HG03066 (cell line): ENCODE measurements around the gene ECE1.

ENCODE experiments used
- ATAC-seq: cut with Tn5 transposase; IDR thresholded peaks from one replicate; pipeline ENCODE4 v1.9.1; 2021; ENCODE audit warnings: low read depth; ENCODE audit not compliant: unreplicated experiment

The ECE1 gene

GRCh38 chr1:21270086-21270689 lies 20.1 kb downstream of the ECE1 start:
- no peak for ATAC-seq

DNA sequence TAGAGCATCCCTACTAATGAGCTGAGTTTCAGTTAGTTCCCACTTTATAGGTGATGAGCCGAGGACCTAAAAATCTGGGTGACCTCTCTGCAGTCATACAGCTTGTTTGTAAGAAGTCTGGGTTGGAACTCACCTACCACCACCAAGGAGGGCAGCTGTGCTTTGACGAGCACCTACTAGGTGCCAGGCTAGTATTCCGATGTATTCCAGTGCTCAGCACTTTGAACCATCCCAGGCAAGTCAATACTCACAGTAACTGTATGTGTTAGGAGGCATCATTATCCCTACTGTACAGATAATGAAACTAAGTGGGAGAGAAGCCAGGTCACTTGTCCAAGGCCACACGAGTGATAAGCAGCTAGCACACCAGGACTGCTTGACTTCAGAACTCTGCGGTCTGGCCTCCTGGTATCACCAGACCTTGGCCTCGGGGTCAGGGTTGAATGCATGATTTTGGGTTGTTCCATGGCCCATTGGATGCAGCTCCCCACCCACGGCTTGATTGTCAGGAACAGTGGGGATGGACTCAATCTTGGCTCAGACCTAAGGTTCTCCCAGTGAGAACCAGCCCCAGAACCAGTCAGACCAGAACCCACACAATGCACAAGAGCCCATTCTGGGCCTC lies 20.7 kb downstream of the ECE1 start:
- no peak for ATAC-seq

DNA sequence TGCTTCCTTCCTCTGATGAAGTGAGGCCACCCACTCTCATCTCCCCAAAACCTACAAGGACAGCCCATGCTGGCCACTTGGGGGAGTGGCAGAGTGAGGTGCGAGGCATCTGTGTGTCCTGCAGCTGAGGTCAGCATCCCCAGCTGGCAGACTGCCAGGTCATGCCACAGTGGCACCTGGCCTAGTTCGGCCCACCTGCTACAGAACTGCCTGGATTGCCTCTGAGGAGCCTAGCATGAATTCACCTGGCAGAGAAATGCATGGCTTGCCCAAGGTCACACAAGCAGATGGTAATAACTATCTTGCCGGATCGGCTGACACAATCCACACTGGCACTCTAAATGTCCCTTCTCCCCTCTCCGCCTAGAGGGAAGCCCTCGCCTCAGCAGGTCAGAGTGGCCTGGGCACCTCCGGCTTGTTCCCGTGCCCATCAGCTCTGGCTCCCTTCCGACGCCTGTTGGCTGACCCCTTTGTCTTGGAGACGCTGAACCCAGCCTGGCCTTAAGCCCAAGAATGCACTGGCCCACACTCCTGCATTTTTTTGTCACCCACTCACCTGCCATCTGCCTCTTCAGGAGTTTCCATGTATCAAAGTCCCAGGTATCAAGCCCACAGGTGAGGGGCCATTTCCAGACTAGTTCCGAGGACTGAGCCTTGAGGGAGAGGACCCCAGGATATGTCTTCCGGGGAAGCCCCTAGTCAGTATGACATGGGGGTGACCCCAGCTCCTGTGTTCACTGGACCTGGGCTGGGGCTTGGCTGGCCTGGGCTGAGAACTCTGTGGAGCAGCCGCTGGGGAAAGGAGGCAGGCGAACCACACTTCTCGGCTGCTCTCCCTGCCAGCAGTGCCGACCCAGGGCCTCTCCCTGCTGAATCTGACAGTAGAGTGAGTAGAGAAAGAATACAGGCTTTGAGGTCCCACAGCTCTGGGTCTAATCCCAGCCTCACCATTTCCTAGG lies 21.7 kb downstream of the ECE1 start:
- ATAC-seq: no peak

DNA sequence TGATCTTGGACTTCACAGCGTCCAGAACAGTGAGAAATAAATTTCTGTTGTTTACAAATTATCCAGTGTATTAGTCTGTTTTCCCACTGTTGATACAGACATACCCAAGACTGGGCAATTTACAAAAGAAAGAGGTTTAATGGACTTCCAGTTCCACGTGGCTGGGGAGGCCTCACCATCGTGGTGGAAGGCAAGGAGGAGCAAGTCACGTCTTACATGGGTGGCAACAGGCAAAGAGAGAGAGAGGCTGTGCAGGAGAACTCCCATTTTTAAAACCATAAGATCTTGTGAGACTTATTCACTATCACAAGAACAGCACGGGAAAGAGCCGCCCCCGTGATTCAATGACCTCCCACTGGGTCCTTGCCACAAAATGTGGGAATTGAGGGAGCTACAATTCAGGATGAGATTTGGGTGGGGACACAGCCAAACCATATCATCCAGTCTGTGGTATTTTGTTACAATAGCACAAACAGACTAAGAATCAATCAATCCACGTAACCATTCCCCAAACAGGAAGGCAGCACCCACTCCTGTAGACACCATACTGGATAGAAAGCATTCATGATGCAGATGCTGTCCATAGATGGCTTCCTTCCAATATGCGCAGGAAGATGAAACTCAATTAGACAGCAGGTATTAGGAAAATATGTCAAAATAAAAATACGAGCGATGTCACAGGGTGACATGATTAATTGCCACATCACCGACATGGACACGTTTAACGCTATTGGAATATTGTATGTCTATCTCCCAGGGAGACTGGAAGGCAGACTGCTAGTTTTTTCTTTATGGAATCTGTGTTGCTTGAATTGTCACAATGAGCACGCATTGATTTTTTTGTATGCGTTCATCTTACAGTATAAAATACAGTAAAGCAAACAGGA lies 22.8 kb downstream of the ECE1 start:
- ATAC-seq: no peak

- ATAC-seq: no peak
Observed at GRCh38 chr1:21266119-21266774, 24.0 kb downstream of the ECE1 start.

- ATAC-seq: no peak
Observed at GRCh38 chr1:21265644-21266043, 24.6 kb downstream of the ECE1 start.

- no peak for ATAC-seq
Observed at GRCh38 chr1:21264898-21265297, 25.4 kb downstream of the ECE1 start.

- ATAC-seq: no peak
Observed at GRCh38 chr1:21263653-21264225, 26.5 kb downstream of the ECE1 start.

- no peak for ATAC-seq
Observed at GRCh38 chr1:21263052-21263429, 27.2 kb downstream of the ECE1 start.

- ATAC-seq: no peak
Observed at GRCh38 chr1:21262293-21263051, 27.8 kb downstream of the ECE1 start.

DNA sequence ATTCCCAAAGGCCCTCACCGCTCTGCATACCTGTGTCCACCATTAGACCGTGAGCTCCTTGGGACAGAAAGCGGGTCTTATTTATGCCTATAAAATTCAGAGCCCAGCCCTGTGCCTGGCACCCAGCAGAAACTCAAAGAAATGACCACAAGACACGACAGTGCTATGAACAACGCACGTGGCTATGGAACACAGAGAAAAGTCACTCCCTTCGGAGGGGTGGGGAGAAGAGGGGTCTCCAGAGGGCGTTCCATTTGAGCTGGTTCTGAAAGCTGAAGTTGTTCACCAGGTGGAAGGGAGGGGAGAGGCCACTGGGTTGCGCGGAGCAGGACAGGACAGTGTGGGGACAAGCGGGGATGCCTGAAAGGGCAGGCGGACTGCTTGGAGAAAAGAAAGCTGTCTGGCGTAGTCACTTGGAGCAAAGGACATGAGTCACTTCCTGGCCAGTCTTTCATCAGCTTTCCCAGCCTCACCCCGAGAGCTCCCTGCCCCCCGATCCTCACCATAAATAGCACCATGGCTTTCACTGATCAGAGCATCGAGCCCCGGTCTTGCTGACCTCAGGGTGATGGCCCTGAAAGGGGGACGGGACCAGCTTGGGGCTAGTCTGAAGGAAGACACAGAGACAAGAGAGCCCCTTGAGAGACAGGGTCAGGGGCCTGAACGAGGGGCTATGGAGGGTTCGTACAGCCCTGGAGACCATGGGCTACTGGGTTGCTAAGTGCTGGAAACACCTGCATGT lies 28.5 kb downstream of the ECE1 start:
- ATAC-seq: no peak

- no peak for ATAC-seq
Observed at GRCh38 chr1:21260405-21261125, 29.7 kb downstream of the ECE1 start.

GRCh38 chr1:21259316-21260076 lies 30.8 kb downstream of the ECE1 start:
- no peak for ATAC-seq

DNA sequence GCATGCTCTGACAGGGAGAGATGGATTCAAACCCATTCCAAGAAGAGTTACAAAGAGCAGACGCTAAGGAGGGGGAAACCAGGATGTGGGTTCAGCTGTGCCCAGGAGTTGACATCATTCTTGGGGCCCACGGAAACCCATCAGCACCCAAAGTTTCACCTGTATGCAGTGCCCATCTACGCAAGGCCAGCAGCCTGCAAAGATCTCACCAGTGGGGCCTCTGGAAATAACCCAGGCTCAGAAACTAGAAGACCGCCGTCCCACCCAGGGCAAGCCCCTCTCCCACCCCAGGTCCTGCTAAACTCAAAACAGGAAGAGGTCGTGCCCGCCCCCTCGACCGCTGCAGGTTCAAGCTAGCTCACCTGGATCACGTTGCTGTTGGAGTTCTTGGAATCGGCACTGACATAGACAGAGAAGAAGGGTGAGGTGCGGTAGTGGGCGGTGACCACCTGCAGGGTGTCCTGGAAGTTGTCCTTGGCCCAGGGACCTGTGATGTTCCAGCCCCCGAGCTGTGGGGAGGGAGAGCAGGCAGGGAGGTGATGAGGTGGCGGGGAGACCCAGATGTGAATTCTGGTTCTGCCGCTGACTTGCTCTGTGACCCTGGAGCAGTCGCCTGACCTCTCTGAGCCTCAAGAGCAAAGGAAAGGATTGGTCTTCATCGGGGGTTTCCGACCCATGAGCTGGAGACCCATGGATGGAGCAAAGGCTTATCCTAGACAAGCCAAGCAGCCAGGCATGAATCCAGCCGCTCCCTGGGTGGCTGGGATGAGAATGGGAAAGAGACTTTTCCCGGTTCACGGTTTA lies 31.7 kb downstream of the ECE1 start:
- no peak for ATAC-seq

DNA sequence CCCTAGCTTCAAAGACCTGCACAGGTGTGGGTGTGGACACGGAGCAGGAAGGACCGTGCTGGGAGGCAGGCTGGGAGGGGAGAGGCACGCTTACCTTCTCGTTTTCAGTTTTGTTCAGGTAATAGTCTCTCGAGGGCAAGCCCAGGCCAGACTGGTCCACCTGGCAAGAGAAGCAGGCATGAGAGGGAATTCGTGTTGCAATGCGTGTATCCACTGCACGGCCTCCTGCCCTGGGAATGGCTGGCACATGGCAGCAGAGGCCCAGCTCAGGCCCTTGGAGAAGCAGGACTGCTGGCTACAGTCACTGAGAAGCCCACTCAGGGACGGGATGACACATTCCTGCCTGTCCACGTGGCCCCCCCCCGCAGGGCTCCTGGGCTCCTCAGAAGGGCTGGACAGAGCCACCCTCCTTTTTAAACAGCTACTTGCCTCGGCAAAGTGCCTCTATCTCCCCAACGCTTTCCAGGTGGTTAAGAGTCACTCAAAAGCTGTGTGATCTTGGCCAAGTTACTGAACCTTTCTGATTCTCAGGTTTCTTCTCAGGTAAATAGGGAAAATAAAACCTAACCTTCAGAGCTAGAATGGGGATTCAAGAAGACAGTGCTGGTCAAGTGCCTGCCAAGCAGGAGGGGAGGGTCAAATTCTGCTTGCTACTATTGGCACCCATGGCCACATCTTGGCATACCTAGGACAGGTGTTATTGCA lies 32.7 kb downstream of the ECE1 start:
- ATAC-seq: no peak

DNA sequence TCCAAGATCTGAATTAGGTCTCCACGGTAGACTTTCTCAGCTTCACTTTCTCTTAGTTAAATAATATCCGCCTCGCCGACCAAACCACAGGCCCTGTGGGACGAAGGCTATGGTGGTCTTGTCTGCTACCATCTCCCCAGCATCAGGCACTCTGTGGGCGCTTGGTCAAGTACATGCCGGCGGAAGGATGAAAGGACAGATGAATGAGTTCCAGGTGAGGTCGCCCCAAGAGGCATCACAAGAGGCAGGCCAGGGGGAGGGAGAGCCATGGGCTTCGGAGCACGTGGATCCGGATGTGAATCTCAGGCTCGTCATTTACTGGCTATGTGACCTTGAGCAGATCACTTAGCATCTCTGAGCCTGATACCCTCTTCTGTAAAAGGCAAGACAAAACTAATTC lies 33.5 kb downstream of the ECE1 start:
- ATAC-seq: no peak
